ENCODE data around the gene SPARC. TPM values are rescaled to one million over a fixed set of nuclear protein-coding genes. Genes with fewer than 3 reads are reported as not detected.

SPARC gene
- total and polyA plus RNA-seq, 10 donors: 76.5 to 963 (median 440) TPM

- WGBS, 5 donors: 13 to 47% (median 17%) methylated on average over 8 of the region's 8 CpGs
- H3K4me3 ChIP-seq: no peak overlapping the region
- H3K27ac ChIP-seq: no peak overlapping the region
- no peak for DNase-seq
- peaks cover 0 to 5% (median 0%) of the 10 kb centered on the region in 6 donors for H3K4me1 ChIP-seq
- H3K9me3 ChIP-seq: no peaks in the 10 kb centered on the region
- intact Hi-C loops (cut with DNase I; ENCODE audit: low total_unique reads): no loop called here
- no peaks in the 10 kb centered on the region for H3K36me3 ChIP-seq
- H3K27me3 ChIP-seq (replicated peaks in 1 of 7): peaks cover 0 to 32% (median 0%) of the 10 kb centered on the region in 7 donors
- TF ChIP-seq POLR2A (IDR thresholded peaks at IDR 0.05) (no peak), POLR2AphosphoS5 (IDR thresholded peaks at IDR 0.05) (no peak), CTCF (IDR thresholded peaks at IDR 0.05 in 8 of 11, conservative IDR thresholded peaks at IDR 0.05 in 3 of 11) (no peak)
Observed at GRCh38 chr5:151612689-151613427, 73.9 kb downstream of the SPARC start.

- no peak overlapping the region for H3K4me3 ChIP-seq
- peaks cover 0 to 21% (median 0%) of the 10 kb centered on the region in 7 donors for H3K27me3 ChIP-seq (replicated peaks in 1 of 7)
- no peak overlapping the region for H3K27ac ChIP-seq
- no peak for DNase-seq
- H3K9me3 ChIP-seq: no peaks in the 10 kb centered on the region
- TF ChIP-seq POLR2AphosphoS5 (IDR thresholded peaks at IDR 0.05): no peak
- peaks cover 0 to 5% (median 0%) of the 10 kb centered on the region in 6 donors for H3K4me1 ChIP-seq
- intact Hi-C loops (cut with DNase I; ENCODE audit: low total_unique reads): no loop called here
- no peaks in the 10 kb centered on the region for H3K36me3 ChIP-seq
- 89 to 97% (median 93%) methylated on average over 7 to 8 of the region's 8 CpGs for WGBS, 5 donors
Observed at GRCh38 chr5:151611127-151611775, 75.5 kb downstream of the SPARC start.

Small RNA genes within 50 kb of the gene (small RNA-seq; reads per million reads assigned to genes)
- gene RN7SKP232: 0 reads per million in 4 donors

Other genes with a start within 250 kb of the SPARC start
- 10 to 100 TPM; 13.4 to 29.6 (median 20.9) TPM for gene SLC36A1, start 239.3 kb downstream of the SPARC start, total RNA-seq
- 1 to 10 TPM; 1.7 to 3.6 (median 2.0) TPM for gene SLC36A1, start 239.3 kb downstream of the SPARC start, polyA plus RNA-seq
- under 1 TPM in 6 of 7 donors, not detected in 1; under 0.01 to 0.13 (median 0.07) TPM for gene FAT2, start 95.6 kb downstream of the SPARC start, total RNA-seq
- gene FAT2, start 95.6 kb downstream of the SPARC start, polyA plus RNA-seq: under 1 TPM; under 0.01 to 0.06 (median 0.02) TPM
- 100 to 1,000 TPM in 1 of 7 donors, 10 to 100 TPM in 6; 63.7 to 101 (median 92.9) TPM for gene ATOX1, start 71.7 kb upstream of the SPARC start, total RNA-seq
- 100 to 1,000 TPM; 146 to 263 (median 211) TPM for gene ATOX1, start 71.7 kb upstream of the SPARC start, polyA plus RNA-seq
- gene G3BP1, start 85.0 kb upstream of the SPARC start, total RNA-seq: 100 to 1,000 TPM; 145 to 167 (median 159) TPM
- 10 to 100 TPM; 16.1 to 37.1 (median 31.1) TPM for gene G3BP1, start 85.0 kb upstream of the SPARC start, polyA plus RNA-seq
- gene GLRA1, start 237.9 kb upstream of the SPARC start, total RNA-seq: not detected
- gene GLRA1, start 237.9 kb upstream of the SPARC start, polyA plus RNA-seq: not detected

Data from spleen (tissue), 11 donors.